HEK293 (cell line): Measurements from ENCODE around the gene NT5M.

Experiments used
- GLI2 ChIP-seq: fragments of 450-650 bp; formaldehyde crosslinking; IDR thresholded peaks from 2 replicates; pipeline ENCODE4; 2017; ENCODE audit warnings: missing biosample characterization, missing genetic modification characterization, low read depth, borderline replicate concordance
- ZNF10 ChIP-seq: fragments of 450-650 bp; formaldehyde crosslinking; IDR thresholded peaks from 2 replicates; pipeline ENCODE4 v1.5.1; 2017; ENCODE audit warnings: missing biosample characterization, missing genetic modification characterization
- ZNF121 ChIP-seq: fragments of 450-650 bp; formaldehyde crosslinking; IDR thresholded peaks from 2 replicates; pipeline ENCODE4 v1.5.1; 2016; ENCODE audit warnings: missing biosample characterization, missing genetic modification characterization
- ZNF335 ChIP-seq: fragments of 450-650 bp; formaldehyde crosslinking; conservative IDR thresholded peaks from 2 replicates; pipeline ENCODE4 v1.5.1; 2016; ENCODE audit warnings: missing biosample characterization, missing genetic modification characterization
- ZNF404 ChIP-seq: fragments of 450-650 bp; formaldehyde crosslinking; IDR thresholded peaks from 2 replicates; pipeline ENCODE4 v1.5.1; 2017; ENCODE audit warnings: missing biosample characterization, missing genetic modification characterization
- ZSCAN18 ChIP-seq: fragments of 450-650 bp; formaldehyde crosslinking; IDR thresholded peaks from 2 replicates; pipeline ENCODE4 v1.5.1; 2016; ENCODE audit warnings: missing biosample characterization, missing genetic modification characterization
- ZSCAN4 ChIP-seq: fragments of 450-650 bp; formaldehyde crosslinking; IDR thresholded peaks from 2 replicates; pipeline ENCODE4 v1.5.1; 2017; ENCODE audit warnings: missing biosample characterization, missing genetic modification characterization
- TF ChIP-seq, protein P1 (sequence below): fragments of 450-650 bp; formaldehyde crosslinking; IDR thresholded peaks from 2 replicates; pipeline ENCODE4 v1.5.1; 2016; ENCODE audit warnings: missing biosample characterization, missing genetic modification characterization
- TF ChIP-seq, protein P2 (sequence below): fragments of 450-650 bp; formaldehyde crosslinking; IDR thresholded peaks from 2 replicates; pipeline ENCODE4 v1.5.1; 2016; ENCODE audit warnings: missing biosample characterization, missing genetic modification characterization
- TF ChIP-seq, protein P3 (sequence below): fragments of 450-650 bp; formaldehyde crosslinking; IDR thresholded peaks from 2 replicates; pipeline ENCODE4 v1.5.1; 2016; ENCODE audit warnings: missing biosample characterization, missing genetic modification characterization

GRCh38 chr17:17382971-17383370, 79.8 kb downstream of the NT5M start:
- TF ChIP-seq ZSCAN18 (tag by site-specific recombination) (no peak), ZNF404 (tag by site-specific recombination) (no peak), ZNF10 (tag by site-specific recombination) (no peak), ZNF335 (tag by site-specific recombination) (no peak), ZNF121 (tag by site-specific recombination) (no peak), ZSCAN4 (tag by site-specific recombination) (no peak), GLI2 (tag by site-specific recombination) (no peak)
- TF ChIP-seq, protein P1, sequence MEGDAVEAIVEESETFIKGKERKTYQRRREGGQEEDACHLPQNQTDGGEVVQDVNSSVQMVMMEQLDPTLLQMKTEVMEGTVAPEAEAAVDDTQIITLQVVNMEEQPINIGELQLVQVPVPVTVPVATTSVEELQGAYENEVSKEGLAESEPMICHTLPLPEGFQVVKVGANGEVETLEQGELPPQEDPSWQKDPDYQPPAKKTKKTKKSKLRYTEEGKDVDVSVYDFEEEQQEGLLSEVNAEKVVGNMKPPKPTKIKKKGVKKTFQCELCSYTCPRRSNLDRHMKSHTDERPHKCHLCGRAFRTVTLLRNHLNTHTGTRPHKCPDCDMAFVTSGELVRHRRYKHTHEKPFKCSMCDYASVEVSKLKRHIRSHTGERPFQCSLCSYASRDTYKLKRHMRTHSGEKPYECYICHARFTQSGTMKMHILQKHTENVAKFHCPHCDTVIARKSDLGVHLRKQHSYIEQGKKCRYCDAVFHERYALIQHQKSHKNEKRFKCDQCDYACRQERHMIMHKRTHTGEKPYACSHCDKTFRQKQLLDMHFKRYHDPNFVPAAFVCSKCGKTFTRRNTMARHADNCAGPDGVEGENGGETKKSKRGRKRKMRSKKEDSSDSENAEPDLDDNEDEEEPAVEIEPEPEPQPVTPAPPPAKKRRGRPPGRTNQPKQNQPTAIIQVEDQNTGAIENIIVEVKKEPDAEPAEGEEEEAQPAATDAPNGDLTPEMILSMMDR = no peak
- TF ChIP-seq, protein P2, sequence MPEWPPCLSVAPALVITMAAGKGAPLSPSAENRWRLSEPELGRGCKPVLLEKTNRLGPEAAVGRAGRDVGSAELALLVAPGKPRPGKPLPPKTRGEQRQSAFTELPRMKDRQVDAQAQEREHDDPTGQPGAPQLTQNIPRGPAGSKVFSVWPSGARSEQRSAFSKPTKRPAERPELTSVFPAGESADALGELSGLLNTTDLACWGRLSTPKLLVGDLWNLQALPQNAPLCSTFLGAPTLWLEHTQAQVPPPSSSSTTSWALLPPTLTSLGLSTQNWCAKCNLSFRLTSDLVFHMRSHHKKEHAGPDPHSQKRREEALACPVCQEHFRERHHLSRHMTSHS = no peak
- TF ChIP-seq, protein P3, sequence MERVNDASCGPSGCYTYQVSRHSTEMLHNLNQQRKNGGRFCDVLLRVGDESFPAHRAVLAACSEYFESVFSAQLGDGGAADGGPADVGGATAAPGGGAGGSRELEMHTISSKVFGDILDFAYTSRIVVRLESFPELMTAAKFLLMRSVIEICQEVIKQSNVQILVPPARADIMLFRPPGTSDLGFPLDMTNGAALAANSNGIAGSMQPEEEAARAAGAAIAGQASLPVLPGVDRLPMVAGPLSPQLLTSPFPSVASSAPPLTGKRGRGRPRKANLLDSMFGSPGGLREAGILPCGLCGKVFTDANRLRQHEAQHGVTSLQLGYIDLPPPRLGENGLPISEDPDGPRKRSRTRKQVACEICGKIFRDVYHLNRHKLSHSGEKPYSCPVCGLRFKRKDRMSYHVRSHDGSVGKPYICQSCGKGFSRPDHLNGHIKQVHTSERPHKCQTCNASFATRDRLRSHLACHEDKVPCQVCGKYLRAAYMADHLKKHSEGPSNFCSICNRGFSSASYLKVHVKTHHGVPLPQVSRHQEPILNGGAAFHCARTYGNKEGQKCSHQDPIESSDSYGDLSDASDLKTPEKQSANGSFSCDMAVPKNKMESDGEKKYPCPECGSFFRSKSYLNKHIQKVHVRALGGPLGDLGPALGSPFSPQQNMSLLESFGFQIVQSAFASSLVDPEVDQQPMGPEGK = no peak
